Left ventricle myocardium inferior (tissue), 1 donor: ENCODE measurements around the gene LRP4. TPM values are rescaled to one million over a fixed set of nuclear protein-coding genes. Genes with fewer than 3 reads are reported as not detected.

ENCODE experiments used
- DNase-seq: peaks from one replicate; pipeline ENCODE4 v3.0.0-alpha.2; 2020
- H3K27ac ChIP-seq: fragments of 200-600 bp; replicated peaks from 2 replicates; pipeline ENCODE4 v1.8.0; 2021
- H3K27me3 ChIP-seq: fragments of 200-600 bp; 2 replicates; pipeline ENCODE4 v1.8.0; 2021; ENCODE audit warnings: low read depth
- H3K36me3 ChIP-seq: fragments of 200-600 bp; 2 replicates; pipeline ENCODE4 v1.8.0; 2021
- H3K4me1 ChIP-seq: fragments of 200-600 bp; 2 replicates; pipeline ENCODE4 v1.8.0; 2021
- H3K4me3 ChIP-seq: fragments of 200-600 bp; 2 replicates; pipeline ENCODE4 v1.8.0; 2021; ENCODE audit warnings: mild to moderate bottlenecking, moderate library complexity
- H3K9me3 ChIP-seq: fragments of 200-600 bp; replicated peaks from 2 replicates; pipeline ENCODE4 v1.8.0; 2021
- intact Hi-C: fragments of 100-400 bp; cut with micrococcal nuclease; formaldehyde crosslinking; loops from one replicate; pipeline ENCODE4 v1.11.0; 2022
- total RNA-seq: library from RNA; stranded (reverse); fragmentation: NEBNext Ultra II Directional; extraction: Animal tissue kit (Norgen Biotek cat#: 25700); gene quantifications from one replicate; pipeline ENCODE4 v1.2.1, GENCODE V29; 2021
- TF ChIP-seq, protein P1 (sequence below): fragments of 200-600 bp; IDR thresholded peaks from 2 replicates; pipeline ENCODE4 v1.8.0; 2021; ENCODE audit warnings: antibody characterized with exemption, mild to moderate bottlenecking, borderline replicate concordance
- donor health status: DM: no; HTN: yes; CAD: no; lungs with severe emphysema.

Gene LRP4
- total RNA-seq, 1 donor from 2014 or later = 22.0 TPM

DNA sequence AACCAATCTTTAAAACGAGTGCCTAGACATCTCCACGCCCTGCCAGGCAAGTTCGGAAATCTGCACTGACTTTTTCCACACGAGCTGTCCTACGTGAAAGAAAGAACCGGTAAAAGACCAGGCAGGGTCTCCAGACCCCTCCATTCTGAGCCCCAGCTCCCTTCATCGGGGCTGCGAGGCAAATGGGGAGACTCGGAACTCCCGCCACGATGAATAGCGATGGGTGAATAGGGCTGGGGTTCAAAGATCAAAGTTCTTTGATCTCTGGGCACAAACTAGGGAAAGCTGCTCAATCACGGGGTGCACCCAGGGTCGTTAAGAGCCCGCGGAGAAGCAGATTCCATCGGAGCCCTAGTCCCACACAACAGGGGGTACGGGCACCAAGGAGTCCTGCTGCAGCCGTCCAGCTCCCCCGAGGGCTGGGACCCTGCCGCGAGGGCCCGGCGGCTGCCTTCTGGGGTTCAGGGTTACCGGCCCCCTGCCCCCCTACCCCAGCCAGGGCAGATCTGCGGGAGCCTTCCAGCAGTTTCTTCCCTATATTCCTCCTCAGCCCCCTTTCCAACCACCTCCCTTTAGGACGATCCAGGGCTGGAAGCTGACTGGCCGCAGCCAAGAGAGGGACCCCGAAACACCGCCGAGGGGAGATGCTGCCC lies 1.1 kb downstream of the LRP4 start:
- Histone ChIP-seq H3K36me3 (no peaks in the 10 kb centered on the region), H3K27ac (peak overlapping the region; percentile 91), H3K27me3 (peaks cover 22% of the 10 kb centered on the region), H3K4me3 (peak overlapping the region; percentile 84), H3K4me1 (peaks cover 88% of the 10 kb centered on the region), H3K9me3 (no peaks in the 10 kb centered on the region)
- intact Hi-C loops = no loop called here
- TF ChIP-seq, protein P1, sequence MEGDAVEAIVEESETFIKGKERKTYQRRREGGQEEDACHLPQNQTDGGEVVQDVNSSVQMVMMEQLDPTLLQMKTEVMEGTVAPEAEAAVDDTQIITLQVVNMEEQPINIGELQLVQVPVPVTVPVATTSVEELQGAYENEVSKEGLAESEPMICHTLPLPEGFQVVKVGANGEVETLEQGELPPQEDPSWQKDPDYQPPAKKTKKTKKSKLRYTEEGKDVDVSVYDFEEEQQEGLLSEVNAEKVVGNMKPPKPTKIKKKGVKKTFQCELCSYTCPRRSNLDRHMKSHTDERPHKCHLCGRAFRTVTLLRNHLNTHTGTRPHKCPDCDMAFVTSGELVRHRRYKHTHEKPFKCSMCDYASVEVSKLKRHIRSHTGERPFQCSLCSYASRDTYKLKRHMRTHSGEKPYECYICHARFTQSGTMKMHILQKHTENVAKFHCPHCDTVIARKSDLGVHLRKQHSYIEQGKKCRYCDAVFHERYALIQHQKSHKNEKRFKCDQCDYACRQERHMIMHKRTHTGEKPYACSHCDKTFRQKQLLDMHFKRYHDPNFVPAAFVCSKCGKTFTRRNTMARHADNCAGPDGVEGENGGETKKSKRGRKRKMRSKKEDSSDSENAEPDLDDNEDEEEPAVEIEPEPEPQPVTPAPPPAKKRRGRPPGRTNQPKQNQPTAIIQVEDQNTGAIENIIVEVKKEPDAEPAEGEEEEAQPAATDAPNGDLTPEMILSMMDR = no peak
- DNase-seq = no peak

DNA sequence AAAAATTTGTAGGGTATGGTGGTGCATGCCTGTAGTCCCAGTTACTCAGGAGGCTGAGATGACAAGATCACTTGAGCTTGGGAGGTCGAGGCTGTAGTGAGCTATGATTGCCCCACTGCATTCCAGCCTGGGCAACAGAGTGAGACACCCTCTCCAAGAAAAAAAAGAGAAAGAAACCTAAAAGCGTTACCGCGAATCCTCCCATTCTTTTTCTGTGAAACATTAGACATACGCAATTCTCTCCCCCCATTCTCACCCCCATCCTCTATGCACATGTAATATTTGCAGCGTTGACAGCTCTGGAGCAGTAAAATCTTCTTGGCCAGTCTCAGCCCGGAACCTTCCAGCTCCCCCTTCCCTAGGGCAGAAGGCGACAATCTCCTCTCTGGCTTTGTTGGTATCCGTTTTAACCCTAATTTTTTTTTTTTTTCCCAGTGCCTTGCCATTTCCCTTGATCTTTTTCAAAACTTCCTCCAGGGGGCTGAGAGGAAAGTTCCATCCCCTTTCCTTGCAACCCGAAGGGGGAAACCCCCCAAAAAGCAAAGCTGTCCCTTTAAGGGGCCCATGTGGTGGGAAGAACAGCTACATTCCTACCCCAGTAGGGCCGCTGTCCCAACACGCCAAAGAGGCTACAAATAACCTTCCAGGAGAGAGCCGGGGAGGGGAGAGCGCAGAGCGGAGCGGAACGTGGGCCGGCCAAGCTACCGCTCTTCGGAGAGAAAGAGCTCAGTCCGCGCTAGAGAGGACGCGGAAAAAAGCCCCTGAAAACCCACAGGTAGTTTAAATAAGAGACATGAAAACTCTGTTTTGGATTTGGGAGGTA lies 1.9 kb downstream of the LRP4 start:
- DNase-seq = peak; percentile 70
- H3K27me3 ChIP-seq = peaks cover 22% of the 10 kb centered on the region
- TF ChIP-seq, protein P1 = peak; percentile 17
- peak overlapping the region; percentile 91 for H3K27ac ChIP-seq
- H3K36me3 ChIP-seq = no peaks in the 10 kb centered on the region
- intact Hi-C loops = no loop called here
- H3K4me3 ChIP-seq = peak overlapping the region; percentile 84
- H3K4me1 ChIP-seq = peaks cover 88% of the 10 kb centered on the region
- no peaks in the 10 kb centered on the region for H3K9me3 ChIP-seq

DNA sequence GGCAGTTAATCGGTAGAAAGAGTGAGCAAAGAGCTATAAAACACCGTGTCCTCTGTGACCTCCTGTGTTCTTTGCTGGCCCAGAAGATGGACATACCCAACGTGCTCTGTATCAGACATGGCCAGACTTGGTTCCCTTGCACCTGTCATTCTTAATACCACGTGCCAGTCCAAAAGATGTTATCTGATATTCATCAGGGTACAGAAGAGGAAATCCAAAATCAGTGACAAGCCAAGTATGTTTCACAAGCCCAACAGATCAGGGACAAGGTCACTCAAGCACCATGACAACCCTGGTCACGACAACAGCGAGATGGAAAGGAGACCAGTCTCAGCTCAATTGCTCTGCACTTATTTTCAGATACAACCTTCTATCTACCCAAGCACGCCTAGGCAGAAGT lies 3.4 kb downstream of the LRP4 start:
- peaks cover 72% of the 10 kb centered on the region for H3K4me1 ChIP-seq
- H3K27me3 ChIP-seq = peaks cover 22% of the 10 kb centered on the region
- H3K9me3 ChIP-seq = no peaks in the 10 kb centered on the region
- H3K36me3 ChIP-seq = no peaks in the 10 kb centered on the region
- peak overlapping the region; percentile 91 for H3K27ac ChIP-seq
- intact Hi-C loops = no loop called here
- TF ChIP-seq, protein P1 = no peak
- DNase-seq = no peak
- H3K4me3 ChIP-seq = peak overlapping the region; percentile 35

DNA sequence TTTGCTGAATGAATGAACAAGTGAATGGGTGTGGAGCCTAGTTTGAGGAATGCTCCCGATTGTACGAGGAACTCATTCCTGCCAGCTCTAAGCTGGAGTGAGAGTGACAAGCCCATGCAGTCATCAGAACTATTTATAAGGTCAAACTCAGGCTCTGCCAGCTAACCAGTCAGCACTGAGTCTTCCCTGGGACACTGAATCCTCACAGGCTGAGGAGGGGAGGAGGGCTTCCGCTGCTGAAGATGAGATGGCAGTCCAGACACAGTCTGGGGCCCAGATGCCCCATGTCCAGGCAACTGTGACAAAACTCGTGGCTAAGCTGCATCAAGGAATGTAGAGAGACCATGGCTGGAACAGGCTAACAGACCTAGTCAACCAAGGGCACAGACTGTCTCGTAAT lies 4.0 kb downstream of the LRP4 start:
- DNase-seq = peak; percentile 50
- Histone ChIP-seq H3K4me1 (peaks cover 67% of the 10 kb centered on the region), H3K27me3 (peaks cover 22% of the 10 kb centered on the region)

DNA sequence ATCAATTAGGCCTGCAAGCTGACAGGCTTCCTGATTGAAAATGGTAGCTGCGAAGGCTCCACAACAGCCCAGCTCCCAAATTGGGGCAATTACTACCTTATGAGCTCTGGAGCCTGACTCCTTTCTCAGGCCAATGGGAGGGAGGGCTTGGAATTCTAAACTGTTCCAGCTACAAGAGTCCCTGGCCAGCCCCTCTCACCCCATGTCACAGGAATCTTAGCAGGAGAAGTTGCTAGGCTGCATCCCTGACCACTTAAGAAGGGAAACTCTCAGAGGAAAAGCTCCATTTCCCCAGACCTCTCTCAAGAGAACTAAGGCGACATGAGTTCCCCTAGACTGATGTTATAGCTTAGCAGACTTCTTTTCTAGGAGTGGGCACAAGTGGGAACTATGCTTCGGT lies 4.9 kb downstream of the LRP4 start:
- Histone ChIP-seq H3K36me3 (no peaks in the 10 kb centered on the region), H3K4me3 (no peak overlapping the region), H3K27ac (peak overlapping the region; percentile 91), H3K9me3 (no peaks in the 10 kb centered on the region), H3K4me1 (peaks cover 60% of the 10 kb centered on the region), H3K27me3 (peaks cover 22% of the 10 kb centered on the region)
- no peak for DNase-seq
- intact Hi-C loops = no loop called here
- TF ChIP-seq, protein P1 = no peak

More for the DNA sequence above, 4.0 kb downstream of the LRP4 start:
- Histone ChIP-seq H3K9me3 (no peaks in the 10 kb centered on the region), H3K27ac (peak overlapping the region; percentile 91), H3K36me3 (no peaks in the 10 kb centered on the region), H3K4me3 (peak overlapping the region; percentile 35)
- TF ChIP-seq, protein P1 = no peak
- intact Hi-C loops = no loop called here
